PFSK-1 (cell line): ENCODE measurements around the gene TAC3.

Experiments used
- FOXP2 ChIP-seq: optimal IDR thresholded peaks from 2 replicates; pipeline ENCODE3; 2011; ENCODE audit warnings: borderline replicate concordance, control low read depth, inconsistent platforms; ENCODE audit not compliant: insufficient read depth; ENCODE audit errors: extremely low read length, extremely low read depth
- POLR2AphosphoS5 ChIP-seq: IDR thresholded peaks from 2 replicates; pipeline ENCODE4 v1.6.1; 2012; ENCODE audit warnings: low read depth, mild to moderate bottlenecking, control low read depth, low read length, moderate library complexity
- REST ChIP-seq, 2 experiments: IDR thresholded peaks; 2 replicates each; pipeline versions ENCODE4 v1.6.1 to v1.8.0; 2011 to 2012; ENCODE audit warnings: low read depth in 2 of 2, low read length in 2 of 2, control low read depth in 1 of 2, inconsistent platforms in 1 of 2, mild to moderate bottlenecking in 1 of 2, moderate library complexity in 1 of 2; ENCODE audit not compliant: insufficient read depth in 1 of 2
- SIN3A ChIP-seq: IDR thresholded peaks from 2 replicates; pipeline ENCODE4 v1.6.1; 2012; ENCODE audit warnings: mild to moderate bottlenecking, low read length, moderate library complexity, borderline replicate concordance; ENCODE audit not compliant: insufficient read depth
- TAF1 ChIP-seq: IDR thresholded peaks from 2 replicates; pipeline ENCODE4 v1.6.1; 2012; ENCODE audit warnings: low read length, control low read depth, borderline replicate concordance; ENCODE audit not compliant: insufficient read depth

TAC3 gene

GRCh38 chr12:56983386-56983785, 32.9 kb downstream of the TAC3 start:
- TF ChIP-seq SIN3A (no peak), REST (IDR thresholded peaks at IDR 0.05; ENCODE audit: insufficient read depth in 1 of 2, low read depth in 2 of 2, low read length in 2 of 2) (no peak), FOXP2 (no peak)

- no peak for TF ChIP-seq POLR2AphosphoS5
- no peak for TF ChIP-seq FOXP2
- no peak for TF ChIP-seq TAF1
- TF ChIP-seq REST (IDR thresholded peaks at IDR 0.05; ENCODE audit: insufficient read depth in 1 of 2, low read depth in 2 of 2, low read length in 2 of 2), result no peak
These were observed 35.3 kb downstream of the TAC3 start for GRCh38 chr12:56980941-56981530.

- TF ChIP-seq SIN3A (no peak), REST (IDR thresholded peaks at IDR 0.05; ENCODE audit: insufficient read depth in 1 of 2, low read depth in 2 of 2, low read length in 2 of 2) (no peak), POLR2AphosphoS5 (no peak), FOXP2 (no peak), TAF1 (no peak)
These were observed 36.1 kb downstream of the TAC3 start for GRCh38 chr12:56980268-56980667.

GRCh38 chr12:56979628-56980027, 36.7 kb downstream of the TAC3 start:
- TF ChIP-seq SIN3A (no peak), FOXP2 (no peak), REST (IDR thresholded peaks at IDR 0.05; ENCODE audit: insufficient read depth in 1 of 2, low read depth in 2 of 2, low read length in 2 of 2) (no peak), TAF1 (no peak)

GRCh38 chr12:56978397-56979138, 37.8 kb downstream of the TAC3 start:
- no peak for TF ChIP-seq TAF1
- TF ChIP-seq POLR2AphosphoS5, result no peak
- no peak for TF ChIP-seq FOXP2
- TF ChIP-seq REST (IDR thresholded peaks at IDR 0.05; ENCODE audit: insufficient read depth in 1 of 2, low read depth in 2 of 2, low read length in 2 of 2), result no peak
